HepG2 (cell line): ENCODE measurements around the gene COA1. TPM values are rescaled to one million over a fixed set of nuclear protein-coding genes. Genes with fewer than 3 reads are reported as not detected.

Source experiments
- ATAC-seq: fragments of 200-7000 bp; cut with Tn5 transposase; 3 replicates; pipeline ENCODE4 v1.9.1; 2020; ENCODE audit warnings: mild to moderate bottlenecking, moderate library complexity
- BruUV-seq: library from RNA; stranded (reverse); fragments of 400-500 nt; replicated peaks from 2 replicates; lab custom pipeline; 2021; lab: Mats Ljungman, UMichigan
- CTCF ChIA-PET: fragments of 300-600 bp; formaldehyde crosslinking; extraction: SDS; loops from one replicate; lab custom pipeline; 2021; ENCODE audit warnings: low total read pairs, inconsistent platforms, low intra/inter-chr PET ratio; lab: Yijun Ruan, JAX
- POLR2A ChIA-PET: fragments of 350-600 bp; sonication (Branson Sonifier 250); formaldehyde crosslinking; loops from one replicate; lab custom pipeline; 2020; ENCODE audit warnings: antibody characterized with exemption, inconsistent platforms; lab: Yijun Ruan, JAX
- DNase-seq: peaks from one replicate; pipeline ENCODE4 v3.0.0-alpha.2; 2015; ENCODE audit warnings: low spot score
- FAIRE-seq: peaks from 3 replicates; lab custom pipeline; 2011; peaks lifted over from hg19 to GRCh38; lab: Jason Lieb, UNC
- H2AFZ ChIP-seq: one replicate; pipeline ENCODE4 v1.6.1; 2011; ENCODE audit warnings: low read length, inconsistent platforms
- H3K27ac ChIP-seq: fragments of 300-600 bp; 3 replicates; pipeline ENCODE4 v1.8.0; 2011; ENCODE audit warnings: mixed run types, mild to moderate bottlenecking, mixed read lengths, low read length, inconsistent platforms; ENCODE audit not compliant: insufficient read depth; ENCODE audit errors: extremely low read length
- H3K27me3 ChIP-seq, 2 experiments: fragments of 200-600 bp in 1 of 2; 2 replicates in 1 of 2; 3 replicates in 1 of 2; pipeline versions ENCODE4 v1.6.0 to v1.8.0; 2011; ENCODE audit warnings: low read length in 2 of 2, mild to moderate bottlenecking in 2 of 2, moderate library complexity in 2 of 2, inconsistent platforms in 1 of 2; ENCODE audit not compliant: insufficient read depth in 2 of 2, control insufficient read depth in 1 of 2
- H3K36me3 ChIP-seq, 2 experiments: fragments of 200-600 bp in 1 of 2; replicated peaks in 1 of 2; 2 replicates in 1 of 2; 3 replicates in 1 of 2; pipeline versions ENCODE4 v1.5.1 to v1.8.0; 2011; ENCODE audit warnings: low read length in 2 of 2, inconsistent platforms in 1 of 2; ENCODE audit not compliant: insufficient read depth in 2 of 2, control insufficient read depth in 1 of 2
- H3K4me1 ChIP-seq: 2 replicates; pipeline ENCODE4 v1.5.1; 2012; ENCODE audit warnings: low read length, inconsistent platforms; ENCODE audit not compliant: insufficient read depth
- H3K4me2 ChIP-seq: 2 replicates; pipeline ENCODE4 v1.6.0; 2011; ENCODE audit warnings: low read depth, low read length, inconsistent platforms
- H3K4me3 ChIP-seq, 3 experiments: fragments of 200-600 bp in 1 of 3; sonication (generic), shearing (Covaris generic) in 1 of 3; replicated peaks in 1 of 3; 2 replicates each; pipeline ENCODE4 v1.5.1; 2011 to 2016; ENCODE audit warnings: low read length in 3 of 3, inconsistent platforms in 2 of 3, low read depth in 2 of 3, mild to moderate bottlenecking in 2 of 3, control low read depth in 1 of 3, mixed read lengths in 1 of 3; ENCODE audit not compliant: insufficient read depth in 1 of 3
- H3K79me2 ChIP-seq: one replicate; pipeline ENCODE4 v1.6.1; 2011; ENCODE audit warnings: low read length, inconsistent platforms; ENCODE audit not compliant: insufficient read depth
- H3K9ac ChIP-seq: 2 replicates; pipeline ENCODE4 v1.6.0; 2011; ENCODE audit warnings: mild to moderate bottlenecking, low read depth, low read length, inconsistent platforms; ENCODE audit not compliant: insufficient read depth
- H3K9me3 ChIP-seq: 2 replicates; pipeline ENCODE4 v1.5.1; 2012; ENCODE audit warnings: mild to moderate bottlenecking, low read length
- H4K20me1 ChIP-seq: 2 replicates; pipeline ENCODE4 v1.6.0; 2011; ENCODE audit warnings: inconsistent platforms, mild to moderate bottlenecking, low read length, moderate library complexity; ENCODE audit not compliant: insufficient read depth
- ARNT ChIP-seq: fragments of 450-650 bp; IDR thresholded peaks from 2 replicates; pipeline ENCODE4 v1.6.1; 2017
- FOSL2 ChIP-seq: sonication (generic); formaldehyde crosslinking; IDR thresholded peaks from 2 replicates; pipeline ENCODE4 v1.4.0; 2020; ENCODE audit warnings: missing genetic modification reagents
- MAFK ChIP-seq, 2 experiments: IDR thresholded peaks in 1 of 2; conservative IDR thresholded peaks in 1 of 2; 2 replicates each; pipeline ENCODE4 v1.6.1; 2011; ENCODE audit warnings: improper control_type of control experiment in 2 of 2, low read length in 2 of 2
- ZNF121 ChIP-seq: sonication (generic); formaldehyde crosslinking; IDR thresholded peaks from 2 replicates; pipeline ENCODE4 v1.5.0; 2020; ENCODE audit warnings: mild to moderate bottlenecking, missing genetic modification reagents
- ZNF629 ChIP-seq: sonication (generic); formaldehyde crosslinking; conservative IDR thresholded peaks from 2 replicates; pipeline ENCODE4 v1.5.0; 2020; ENCODE audit warnings: missing genetic modification reagents
- ZNF687 ChIP-seq: sonication (generic); formaldehyde crosslinking; IDR thresholded peaks from 2 replicates; pipeline ENCODE4 v1.5.1; 2020; ENCODE audit warnings: mild to moderate bottlenecking, missing genetic modification reagents, moderate library complexity
- WGBS: methylation state at CpG from one replicate; pipeline ENCODE4 v1.1.6; 2017; ENCODE audit warnings: low lambda C conversion rate; 5-methylcytosine and 5-hydroxymethylcytosine counted together
- in situ Hi-C: cut with HindIII; loops from 2 replicates; pipeline ENCODE4 v1.10.0; 2017; ENCODE audit warnings: low pct_unique_long_range_greater_than_20kb; ENCODE audit not compliant: extremely low pct_ligation_motif_present
- intact Hi-C: fragments of 100-400 bp; cut with micrococcal nuclease; formaldehyde crosslinking; loops from one replicate; pipeline ENCODE4 v1.10.0; 2022; ENCODE audit not compliant: unreplicated experiment
- polyA plus RNA-seq, 8 experiments: library from polyadenylated mRNA; depleted of rRNA in 3 of 8; stranded (reverse) in 7 of 8; unstranded in 1 of 8; fragments of >200 nt; fragmentation: Illumina TruSeq in 4 of 8; extraction: Trizol in 4 of 8; gene quantifications; 2 replicates each; pipeline versions ENCODE4 v1.2.1 to v1.2.3, GENCODE V29; 2011 to 2016; ENCODE audit warnings: low read depth in 4 of 8, missing spikeins in 1 of 8, mixed read lengths in 1 of 8; ENCODE audit not compliant: insufficient read depth in 1 of 8
- total RNA-seq, 5 experiments: library from RNA; depleted of rRNA; stranded (reverse); fragments of >200 nt; fragmentation: Illumina TruSeq; extraction: Trizol; gene quantifications; 2 replicates each; pipeline ENCODE4 v1.2.3, GENCODE V29; 2016; ENCODE audit warnings: low read depth in 1 of 5
- TF ChIP-seq, protein P1 (sequence below): sonication (generic); formaldehyde crosslinking; IDR thresholded peaks from 2 replicates; pipeline ENCODE4 v1.5.0; 2020; ENCODE audit warnings: missing genetic modification reagents

The COA1 gene
- total and polyA plus RNA-seq, 2 of the 13 experiments (the other 11 are each of a cell fraction or from before 2014, with no cell fraction given): 33.2 to 65.7 TPM

DNA sequence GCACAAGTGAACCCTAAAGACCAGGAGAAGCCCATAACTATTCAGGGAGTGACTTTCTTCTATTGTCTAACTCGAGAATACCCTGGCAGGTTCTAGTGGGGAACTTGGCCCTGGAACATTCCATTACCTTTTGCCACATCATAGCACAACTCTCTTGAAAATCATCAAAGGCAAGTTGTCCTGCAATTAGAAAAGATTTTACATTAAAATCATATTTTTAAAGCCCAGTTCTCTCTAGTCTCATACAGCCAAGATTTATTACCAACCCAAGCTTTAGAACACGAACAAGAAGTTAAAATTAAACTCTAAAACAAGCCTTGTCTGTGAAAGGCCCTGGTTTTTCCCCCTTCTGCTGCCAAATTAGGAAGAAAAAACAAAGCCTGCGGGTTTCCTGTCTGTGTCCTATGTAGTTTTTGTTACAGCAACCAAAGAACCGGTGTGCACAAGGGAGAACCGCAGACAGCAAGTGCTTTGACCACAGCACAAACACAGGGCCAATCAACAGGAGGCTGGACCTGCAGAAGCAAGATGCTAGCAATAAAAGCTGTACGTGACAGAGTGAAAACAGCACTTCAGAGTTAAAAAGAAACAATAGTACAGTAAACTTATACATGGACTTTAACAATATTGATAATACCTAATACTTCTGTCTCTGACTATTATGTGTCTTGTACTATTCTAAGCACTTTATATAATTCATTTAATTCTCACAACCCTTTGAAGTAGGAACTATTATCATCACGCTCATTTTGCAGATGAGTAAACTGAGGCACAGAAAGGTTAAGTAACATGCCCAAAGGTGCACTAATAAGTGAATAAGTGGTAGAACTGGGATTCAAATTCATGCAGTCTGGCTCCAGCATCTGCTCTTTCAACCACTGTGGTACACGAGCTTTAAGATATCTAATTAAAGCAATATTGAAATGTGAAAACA lies 80.6 kb downstream of the COA1 start:
- WGBS: 83% methylated on average over 8 of the region's 8 CpGs
- peak overlapping the region; percentile 43 for H3K27ac ChIP-seq
- no peak for FAIRE-seq
- DNase-seq: no peak
- BruUV-seq: no TSS peak
- in situ Hi-C loops (loop anchor here (10.0 kb wide), 1 partner anchor 46 kb away; no protein-coding TSS in a partner anchor), intact Hi-C loops (no loop called here)
- CTCF ChIA-PET: no interaction called here
- no peaks in the 10 kb centered on the region for H3K27me3 ChIP-seq
- ATAC-seq: no peak
- no peak overlapping the region for H2AFZ ChIP-seq
- no peaks in the 10 kb centered on the region for H4K20me1 ChIP-seq
- H3K4me2 ChIP-seq: no peak overlapping the region
- POLR2A ChIA-PET: interaction anchor here (1.3 kb wide), 1 partner anchor 10 kb away, joined by 3 read pairs; no protein-coding TSS in a partner anchor
- peaks cover 25% of the 10 kb centered on the region for H3K79me2 ChIP-seq
- peaks cover 18 to 56% of the 10 kb centered on the region in 2 experiments for H3K36me3 ChIP-seq
- no peak overlapping the region for H3K4me3 ChIP-seq
- TF ChIP-seq ARNT (no peak), ZNF629 (peak; percentile 33; the same call in 1 of the 2 replicates)
- no peak overlapping the region for H3K9ac ChIP-seq
- H3K9me3 ChIP-seq: no peaks in the 10 kb centered on the region
- H3K4me1 ChIP-seq: peaks cover 56% of the 10 kb centered on the region

- no peaks in the 10 kb centered on the region for H3K27me3 ChIP-seq
- DNase-seq: peak; percentile 33
- WGBS: 91% methylated on average over 7 of the region's 10 CpGs
- CTCF ChIA-PET: no interaction called here
- no peak overlapping the region for H3K4me2 ChIP-seq
- H3K36me3 ChIP-seq: peaks cover 25 to 62% of the 10 kb centered on the region in 2 experiments
- no peak for FAIRE-seq
- BruUV-seq: no TSS peak
- POLR2A ChIA-PET: interaction anchor here (1.3 kb wide), 1 partner anchor 11 kb away, joined by 3 read pairs; no protein-coding TSS in a partner anchor
- peaks cover 51% of the 10 kb centered on the region for H3K4me1 ChIP-seq
- H3K27ac ChIP-seq: peak overlapping the region; percentile 9
- H2AFZ ChIP-seq: no peak overlapping the region
- in situ Hi-C loops (loop anchor here (10.0 kb wide), 1 partner anchor 47 kb away; no protein-coding TSS in a partner anchor), intact Hi-C loops (no loop called here)
- H3K9me3 ChIP-seq: no peaks in the 10 kb centered on the region
- no peak overlapping the region for H3K4me3 ChIP-seq
- H3K79me2 ChIP-seq: peaks cover 21% of the 10 kb centered on the region
- H3K9ac ChIP-seq: no peak overlapping the region
- no peak for TF ChIP-seq ZNF121 (CRISPR knock-in tag)
- TF ChIP-seq MAFK (conservative IDR thresholded peaks at IDR 0.05 in 1 of 2, IDR thresholded peaks at IDR 0.05 in 1 of 2; ENCODE audit: low read length in 2 of 2): no peak
- TF ChIP-seq, protein P1, sequence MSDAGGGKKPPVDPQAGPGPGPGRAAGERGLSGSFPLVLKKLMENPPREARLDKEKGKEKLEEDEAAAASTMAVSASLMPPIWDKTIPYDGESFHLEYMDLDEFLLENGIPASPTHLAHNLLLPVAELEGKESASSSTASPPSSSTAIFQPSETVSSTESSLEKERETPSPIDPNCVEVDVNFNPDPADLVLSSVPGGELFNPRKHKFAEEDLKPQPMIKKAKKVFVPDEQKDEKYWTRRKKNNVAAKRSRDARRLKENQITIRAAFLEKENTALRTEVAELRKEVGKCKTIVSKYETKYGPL: no peak
- peak; percentile 57 for TF ChIP-seq FOSL2 (CRISPR knock-in tag)
- peak; percentile 47 for TF ChIP-seq ZNF687
- peak; percentile 9; the same call in 1 of the 3 replicates for ATAC-seq
- no peaks in the 10 kb centered on the region for H4K20me1 ChIP-seq
Measured at GRCh38 chr7:43647673-43648472, 81.5 kb downstream of the COA1 start.
